GM18870 (cell line): ENCODE results near the gene PLA2G12B.
"Not testable (repeated sequence)": the region's sequence is repeated elsewhere in the genome, so short reads cannot be mapped to it uniquely, and the experiment has no call there.

Experiments used
- ATAC-seq: cut with Tn5 transposase; IDR thresholded peaks from one replicate; pipeline ENCODE4 v1.9.1; 2021; ENCODE audit warnings: moderate library complexity; ENCODE audit not compliant: unreplicated experiment

PLA2G12B gene, protein sequence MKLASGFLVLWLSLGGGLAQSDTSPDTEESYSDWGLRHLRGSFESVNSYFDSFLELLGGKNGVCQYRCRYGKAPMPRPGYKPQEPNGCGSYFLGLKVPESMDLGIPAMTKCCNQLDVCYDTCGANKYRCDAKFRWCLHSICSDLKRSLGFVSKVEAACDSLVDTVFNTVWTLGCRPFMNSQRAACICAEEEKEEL

DNA sequence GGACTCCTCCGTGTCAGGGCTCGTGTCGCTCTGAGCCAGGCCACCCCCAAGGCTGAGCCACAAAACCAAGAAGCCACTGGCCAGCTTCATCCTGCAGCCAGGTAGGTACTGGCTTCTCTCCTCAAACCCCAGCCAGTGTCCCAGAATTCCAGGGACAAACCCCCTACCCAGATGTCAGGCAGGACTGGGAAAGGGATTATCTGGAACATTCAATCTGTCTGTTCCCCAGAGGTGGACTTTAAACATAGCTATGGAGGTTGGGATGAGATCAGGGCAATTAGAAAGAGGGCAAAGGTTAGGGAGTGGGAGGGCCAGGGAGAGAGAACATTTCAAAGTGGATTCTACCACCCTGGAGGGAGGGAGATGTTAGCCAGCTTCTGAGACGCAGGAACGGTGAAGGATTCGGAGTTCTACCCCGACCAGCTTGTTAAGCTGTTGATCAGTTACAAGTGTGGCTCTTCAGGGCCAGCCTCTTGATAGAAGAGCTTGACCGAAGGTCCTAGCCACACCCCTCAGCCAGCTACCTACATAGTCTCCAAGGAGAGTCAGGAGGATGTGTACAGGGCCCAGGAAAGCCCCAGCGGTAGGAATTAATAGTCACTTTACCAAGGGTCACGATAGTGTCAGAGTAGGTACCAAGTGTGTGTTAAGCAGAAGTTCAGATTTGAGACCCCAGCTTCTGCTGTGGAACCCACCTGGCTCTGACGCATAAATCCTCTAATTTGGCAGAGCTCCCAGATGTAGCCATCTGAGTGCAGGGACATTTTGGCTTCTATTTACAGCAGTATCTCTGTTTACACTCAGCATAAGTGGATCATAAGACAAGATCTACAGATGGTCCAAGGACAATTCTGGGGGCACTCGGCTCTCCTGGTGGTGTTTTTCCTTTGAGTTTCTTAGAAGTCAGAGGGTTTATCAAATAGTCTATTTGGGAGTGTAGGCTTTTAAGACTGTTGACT, at the start of gene PLA2G12B:
Gene PLA2G12B (minus strand): TSS at position 211 of the 959 bp plus-strand sequence. CDS start 121 bp downstream, at position 90.
- ATAC-seq = no peak

DNA sequence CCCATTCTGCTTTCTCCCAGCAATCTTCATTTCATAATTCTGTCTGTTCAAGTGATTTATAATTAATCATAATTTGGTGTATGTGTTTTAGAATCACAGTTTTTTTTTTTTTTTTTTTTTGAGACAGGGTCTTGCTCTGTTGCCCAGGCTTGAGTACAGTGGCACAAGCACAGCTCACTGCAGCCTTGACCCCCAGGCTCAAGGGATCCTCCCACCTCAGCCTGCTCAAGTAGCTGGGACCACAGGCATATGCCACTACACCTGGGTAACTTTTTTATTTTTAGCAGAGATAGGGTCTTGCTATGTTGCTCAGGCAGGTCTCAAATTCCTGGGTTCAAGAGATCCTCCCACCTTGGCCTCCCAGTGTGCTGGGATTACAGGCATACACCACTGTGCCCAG, 49.2 kb upstream of the PLA2G12B start:
- no peak for ATAC-seq

DNA sequence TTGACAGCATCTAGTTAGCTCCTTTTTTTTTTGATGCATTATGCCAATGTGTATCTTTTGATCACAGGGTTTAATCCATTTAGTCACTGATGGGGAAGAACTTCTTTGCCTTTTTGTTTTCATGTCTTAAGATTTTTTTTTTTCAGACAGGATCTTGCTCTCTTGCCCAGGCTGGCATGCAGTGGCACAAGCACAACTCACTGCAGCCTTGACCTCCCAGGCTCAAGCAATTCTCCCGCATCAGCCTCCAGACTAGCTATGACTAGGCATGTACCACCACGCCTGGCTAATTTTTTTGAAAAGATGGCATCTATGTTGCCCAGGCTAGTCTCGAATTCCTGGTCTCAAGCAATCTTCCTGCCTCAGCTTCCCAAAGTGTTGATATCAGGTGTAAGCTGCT, 46.4 kb upstream of the PLA2G12B start:
- no peak for ATAC-seq

DNA sequence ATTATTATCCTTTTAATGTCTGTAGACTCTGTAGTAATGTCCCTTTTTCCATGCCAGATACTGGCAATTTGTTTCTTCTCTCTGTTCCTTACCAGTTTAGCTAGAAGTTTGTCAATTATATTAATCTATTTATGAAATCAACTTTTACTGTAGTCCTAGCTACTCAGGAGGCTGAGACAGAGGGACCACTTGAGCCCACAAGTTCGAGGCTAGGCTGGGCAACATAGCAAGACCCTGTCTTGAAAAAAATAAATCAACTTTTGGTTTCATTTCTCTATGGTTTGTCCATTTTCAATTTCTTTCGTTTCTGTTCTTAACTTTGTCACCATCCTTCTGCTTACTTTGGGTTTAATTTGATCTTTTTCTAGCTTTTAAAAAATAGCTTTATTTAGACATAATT, 42.5 kb upstream of the PLA2G12B start:
- no peak for ATAC-seq

DNA sequence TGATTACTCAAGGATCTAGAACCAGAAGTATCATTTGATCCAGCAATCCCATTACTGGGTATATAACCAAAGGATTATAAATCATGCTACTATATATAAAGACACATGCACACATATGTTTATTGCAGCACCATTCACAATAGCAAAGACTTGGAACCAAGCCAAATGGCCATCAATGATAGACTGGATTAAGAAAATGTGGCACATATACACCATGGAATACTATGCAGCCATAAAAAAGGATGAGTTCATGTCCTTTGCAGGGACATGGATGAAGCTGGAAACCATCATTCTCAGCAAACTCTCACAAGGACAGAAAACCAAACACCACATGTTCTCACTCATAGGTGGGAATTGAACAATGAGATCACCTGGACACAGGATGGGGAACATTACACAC, 40.9 kb upstream of the PLA2G12B start:
- ATAC-seq = not testable (repeated sequence)

DNA sequence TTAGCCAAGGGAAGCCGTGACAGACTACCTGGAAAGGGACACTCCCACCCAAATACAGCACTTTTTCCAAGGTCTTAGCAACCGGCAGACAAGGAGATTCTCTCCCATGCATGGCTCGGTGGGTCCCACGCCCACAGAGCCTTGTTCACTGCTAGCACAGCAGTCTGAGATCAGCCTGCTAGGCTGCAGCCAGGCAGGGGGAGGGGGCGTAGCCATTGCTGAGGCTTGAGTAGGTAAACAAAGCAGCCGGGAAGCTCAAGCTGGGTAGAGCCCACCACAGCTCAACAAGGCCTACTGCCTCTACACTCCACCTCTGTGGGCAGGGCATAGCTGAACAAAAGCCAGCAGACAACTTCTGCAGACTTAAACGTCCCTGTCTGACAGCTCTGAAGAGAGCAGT, 35.2 kb upstream of the PLA2G12B start:
- ATAC-seq = not testable (repeated sequence)

DNA sequence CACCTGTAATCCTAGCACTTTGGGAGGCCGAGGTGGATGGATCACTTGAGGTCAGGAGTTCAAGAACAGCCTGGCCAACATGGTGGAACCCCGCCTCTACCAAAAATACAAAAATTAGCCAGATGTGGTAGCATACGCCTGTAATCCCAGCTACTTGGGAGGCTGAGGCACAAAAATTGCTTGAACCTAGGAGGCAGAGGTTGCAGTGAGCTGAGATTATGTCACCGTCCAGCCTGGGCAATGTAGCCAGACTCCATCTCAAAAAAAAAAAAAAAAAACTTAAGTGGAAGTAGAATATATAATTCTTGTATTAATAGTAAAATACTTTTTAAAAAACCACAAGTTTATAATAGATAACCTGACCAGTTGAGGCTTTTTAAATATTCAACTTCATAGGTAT, 30.0 kb upstream of the PLA2G12B start:
- ATAC-seq = not testable (repeated sequence)

DNA sequence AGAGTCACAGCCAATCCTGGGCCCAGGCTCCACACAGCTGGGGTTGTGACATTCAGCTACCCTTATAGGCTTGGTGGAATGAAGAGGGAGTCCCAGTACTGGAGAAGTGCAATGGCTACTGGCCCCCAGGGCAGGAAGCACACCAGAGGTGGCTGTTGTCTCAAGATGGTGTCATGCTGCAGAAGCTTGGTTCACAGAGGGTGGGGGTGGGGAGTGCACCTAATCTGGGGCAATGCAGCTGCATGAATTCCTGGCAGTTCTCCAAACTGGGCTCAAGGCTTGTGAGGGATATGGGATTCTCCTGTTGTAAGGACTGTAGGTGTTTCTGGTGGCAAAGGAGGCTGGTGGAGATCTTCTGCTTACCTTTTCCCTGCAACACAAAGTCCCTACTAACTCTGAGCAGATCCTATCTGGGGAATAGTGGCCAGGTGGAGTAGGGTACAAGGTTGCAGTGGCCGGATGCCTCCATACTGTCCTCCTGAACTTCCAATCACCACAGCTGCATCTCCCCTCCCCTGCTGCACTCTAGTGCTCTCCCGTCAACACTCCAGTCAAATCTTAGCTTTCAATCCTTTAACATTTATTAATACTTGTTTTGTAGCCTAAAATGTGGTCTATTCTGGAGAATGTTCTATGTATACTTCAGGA, 27.4 kb upstream of the PLA2G12B start:
- ATAC-seq = no peak

DNA sequence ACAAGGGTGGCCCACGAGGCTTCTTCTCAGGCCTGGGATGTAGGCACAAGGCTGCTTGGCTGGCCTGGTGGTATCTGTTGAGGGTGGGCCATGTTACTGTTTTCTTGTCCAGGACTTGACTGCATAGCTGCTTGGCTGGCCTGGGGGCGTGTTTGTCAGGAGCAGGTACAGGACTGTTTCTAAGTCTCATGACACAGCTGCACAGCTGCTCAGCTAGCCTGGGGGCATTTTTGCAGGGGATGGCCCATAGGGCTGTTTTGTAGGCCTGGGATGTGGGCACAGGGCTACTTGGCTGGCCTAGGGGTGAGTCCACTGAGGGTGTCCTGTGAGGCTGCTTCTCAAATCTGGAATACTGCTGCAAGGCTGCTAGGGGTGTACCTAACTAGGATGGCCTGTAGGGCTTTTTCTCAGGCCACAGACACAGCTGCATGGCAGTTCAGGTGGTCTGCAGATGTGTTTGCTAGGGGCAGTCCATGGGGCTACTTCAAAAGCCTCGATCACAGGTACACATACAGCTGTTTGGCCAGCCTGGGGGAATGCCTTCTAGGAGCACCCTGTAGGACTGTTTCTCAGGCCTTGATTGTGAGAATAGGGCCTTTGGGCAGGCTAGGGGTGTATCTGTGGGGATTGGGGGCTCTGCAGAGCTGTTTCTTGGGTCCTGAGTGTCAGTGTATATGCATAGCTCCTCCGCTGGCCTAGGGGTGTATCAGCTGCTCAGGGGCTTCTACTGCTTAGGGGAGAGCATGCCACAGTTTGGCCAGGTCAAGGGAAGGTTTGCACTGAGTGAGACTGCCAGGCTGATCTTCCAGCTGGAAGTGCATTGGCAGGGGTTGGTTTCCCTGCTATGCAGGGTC, 26.6 kb upstream of the PLA2G12B start:
- ATAC-seq = no peak

DNA sequence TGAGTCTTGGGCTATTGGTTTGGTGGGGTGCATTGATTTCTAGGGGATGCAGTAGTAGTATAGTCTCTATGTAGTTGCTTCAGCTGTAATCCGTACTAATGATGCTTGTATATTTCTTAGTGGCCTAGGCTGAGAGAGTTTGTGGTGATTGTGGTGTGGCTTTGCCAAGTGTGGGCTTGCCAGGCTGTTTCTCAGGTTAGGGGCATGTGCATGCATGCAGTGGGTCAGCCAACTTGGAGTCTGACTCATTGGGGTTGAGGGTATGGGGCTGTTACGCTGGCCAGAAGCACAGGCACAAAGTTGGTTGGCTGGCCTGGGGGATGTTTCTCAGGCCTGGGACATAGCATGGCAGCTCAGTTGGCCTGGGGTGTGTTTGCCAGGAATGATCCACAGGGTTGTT, 25.7 kb upstream of the PLA2G12B start:
- ATAC-seq = no peak

DNA sequence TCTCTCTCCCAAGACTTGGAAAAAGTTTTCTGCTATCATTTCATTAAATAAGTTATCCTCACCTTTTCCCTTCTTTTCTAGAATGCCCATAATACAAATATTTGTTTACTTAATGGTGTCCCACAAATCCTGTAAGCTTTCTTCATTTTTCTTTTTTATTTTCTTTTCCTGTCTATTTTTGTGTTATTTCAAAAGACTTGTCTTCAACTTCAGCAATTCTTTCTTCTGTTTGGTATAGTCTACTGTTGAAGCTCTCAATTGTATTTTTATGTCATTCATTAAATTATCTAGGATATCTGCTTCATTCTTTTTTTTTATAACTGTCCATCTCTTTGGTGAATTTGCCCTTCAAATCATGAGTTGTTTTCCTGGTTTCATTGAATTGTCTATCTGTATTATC, 25.1 kb upstream of the PLA2G12B start:
- ATAC-seq = no peak

DNA sequence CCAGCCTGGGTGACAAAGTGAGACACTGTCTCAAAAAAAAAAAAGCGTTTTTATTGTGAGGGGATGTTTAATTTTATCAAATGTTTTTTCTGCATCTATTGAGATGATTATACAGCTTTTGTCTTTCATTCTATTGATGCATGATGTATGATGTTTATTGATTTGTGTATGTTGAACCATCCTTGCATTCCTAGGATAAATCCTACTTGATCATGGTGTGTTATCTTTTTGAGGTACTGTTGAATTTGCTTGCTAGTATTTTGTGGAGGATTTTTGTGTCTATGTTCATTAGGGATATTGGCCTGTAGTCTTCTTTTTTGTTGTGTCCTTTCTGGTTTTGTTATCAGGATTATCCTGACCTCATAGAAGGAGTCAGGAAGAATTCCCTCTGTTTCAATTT, 22.3 kb upstream of the PLA2G12B start:
- ATAC-seq = no peak

DNA sequence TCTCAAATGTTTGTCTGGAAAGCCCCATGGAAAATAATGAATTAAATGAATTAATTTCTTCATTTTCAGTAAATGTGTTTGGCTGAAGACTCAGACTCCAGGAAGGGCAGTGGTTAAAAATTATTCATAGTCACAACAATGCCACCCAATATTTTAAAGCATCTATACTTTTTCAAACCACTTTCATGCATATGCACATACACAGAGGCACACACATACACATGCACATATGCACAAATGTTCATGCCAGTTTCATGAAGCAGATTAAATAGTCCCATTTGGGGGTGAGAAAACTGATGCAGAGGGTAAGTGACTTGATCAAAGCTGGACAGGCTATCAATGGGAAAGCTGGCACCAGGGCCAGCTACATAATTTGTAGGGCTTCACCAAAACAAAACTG, 1.4 kb upstream of the PLA2G12B start:
- ATAC-seq = no peak

DNA sequence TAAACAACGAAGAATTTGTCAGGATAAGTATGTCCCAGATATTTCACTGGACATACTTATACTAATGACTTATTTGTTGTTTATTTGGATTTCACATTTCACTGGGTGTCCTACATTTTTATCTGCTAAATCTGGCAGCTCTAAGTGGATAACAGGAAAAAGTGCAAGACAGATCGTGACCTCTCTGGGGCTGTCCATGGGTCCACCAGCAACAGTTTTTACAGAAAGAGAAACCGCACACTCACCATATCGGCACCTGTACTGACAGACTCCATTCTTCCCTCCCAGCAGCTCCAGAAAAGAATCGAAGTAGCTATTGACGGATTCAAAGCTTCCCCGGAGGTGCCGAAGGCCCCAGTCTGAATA, 393 bp downstream of the PLA2G12B start:
- ATAC-seq = no peak

DNA sequence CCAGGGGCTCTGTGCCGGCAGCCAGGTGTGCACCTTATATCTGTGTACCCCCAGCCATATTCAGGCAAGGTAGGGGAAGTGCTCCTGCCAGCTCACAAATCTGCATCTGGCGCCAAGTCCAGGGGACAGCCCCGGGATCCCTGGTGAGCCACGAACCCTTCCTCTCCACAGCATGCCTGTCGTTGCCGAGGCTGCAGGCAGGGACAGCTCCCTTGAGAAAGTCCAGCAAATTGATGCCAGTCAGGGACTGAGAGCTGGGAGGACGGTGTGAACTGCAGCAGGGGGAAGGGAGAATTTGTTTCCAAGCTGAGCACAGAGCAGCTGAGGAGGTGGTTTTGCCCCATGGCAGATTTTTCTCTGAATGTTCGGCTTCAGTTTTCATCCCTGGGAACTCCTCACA, 919 bp downstream of the PLA2G12B start:
- no peak for ATAC-seq

DNA sequence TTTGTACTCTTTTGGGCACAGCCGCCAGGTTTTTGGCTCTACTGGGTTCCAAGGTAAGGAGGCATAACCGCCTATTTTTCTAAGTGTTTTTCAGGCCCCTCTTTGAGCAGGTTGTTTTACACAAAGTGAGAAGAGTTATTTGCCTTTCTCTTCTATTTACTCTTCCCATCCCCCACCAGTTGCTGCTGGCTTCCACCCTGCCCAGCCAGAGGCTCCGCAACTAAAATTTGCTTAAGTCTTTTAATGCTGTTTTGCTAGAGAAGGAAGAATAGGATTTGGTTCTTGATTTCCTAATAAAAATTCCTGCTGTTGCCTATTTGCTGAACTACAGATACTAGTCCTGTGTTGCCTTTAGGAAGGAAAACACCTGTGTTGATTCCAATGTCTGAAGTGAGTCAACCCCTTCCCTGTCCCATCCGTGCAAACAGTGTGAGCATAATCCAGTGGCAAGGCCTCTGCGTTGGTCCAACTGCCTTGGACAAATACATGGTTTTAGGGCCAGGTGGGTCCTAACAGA, 1.9 kb downstream of the PLA2G12B start:
- no peak for ATAC-seq

DNA sequence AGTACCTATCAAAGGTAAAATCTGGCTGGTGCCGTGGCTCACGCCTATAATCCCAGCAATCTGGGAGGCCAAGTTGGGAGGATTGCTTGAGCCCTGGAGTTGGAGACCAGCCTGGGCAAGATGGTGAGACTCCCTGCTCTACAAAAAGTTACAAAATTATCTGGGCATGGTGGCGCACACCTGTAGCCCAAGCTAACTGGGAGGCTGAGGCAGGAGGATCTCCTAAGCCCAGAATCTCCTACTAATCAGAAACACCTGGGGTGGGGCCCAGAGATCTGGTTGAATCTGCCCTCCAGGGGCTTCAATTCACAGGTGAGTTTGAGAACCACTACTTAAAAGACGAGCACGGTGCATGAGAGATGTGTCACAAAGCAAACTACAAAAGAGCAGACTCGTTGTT, 2.4 kb downstream of the PLA2G12B start:
- ATAC-seq = no peak

DNA sequence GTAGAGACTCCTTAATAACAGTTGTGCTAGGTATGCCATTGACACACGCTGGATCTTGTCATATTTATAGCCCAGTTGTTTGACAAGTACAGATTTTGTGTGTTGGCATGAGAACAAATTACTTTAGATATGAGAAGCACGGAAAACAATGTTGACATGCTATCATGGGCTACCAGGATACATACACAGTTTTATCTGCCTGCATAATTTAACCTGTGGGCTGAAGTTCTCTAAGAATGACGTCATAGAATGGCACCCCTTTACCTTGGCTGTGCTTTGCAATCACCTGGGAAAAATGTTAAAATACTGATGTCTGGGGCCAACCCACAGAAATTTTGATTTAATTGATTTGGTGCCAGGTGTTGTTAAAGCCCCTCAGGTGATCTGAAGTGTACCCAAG, 2.8 kb downstream of the PLA2G12B start:
- no peak for ATAC-seq

DNA sequence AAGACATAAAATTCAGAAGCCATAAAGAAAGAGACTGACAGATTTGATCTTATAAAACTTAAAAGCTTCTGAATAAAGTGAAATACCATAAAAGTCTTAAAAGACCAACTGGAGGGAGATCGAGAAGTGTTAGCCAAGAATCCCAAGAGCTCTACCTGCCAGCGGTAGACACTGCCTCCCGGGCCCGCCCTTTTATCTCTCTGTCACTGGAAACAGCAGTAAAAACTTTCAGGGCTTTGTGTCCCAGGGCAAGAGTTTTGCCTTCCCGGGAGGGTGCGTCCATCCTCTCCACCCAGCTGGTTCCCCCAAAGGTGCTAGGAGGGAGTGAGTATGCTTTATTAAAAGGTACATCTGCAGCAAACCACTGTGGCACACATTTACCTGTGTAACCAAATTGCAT, 5.8 kb downstream of the PLA2G12B start:
- ATAC-seq = no peak

DNA sequence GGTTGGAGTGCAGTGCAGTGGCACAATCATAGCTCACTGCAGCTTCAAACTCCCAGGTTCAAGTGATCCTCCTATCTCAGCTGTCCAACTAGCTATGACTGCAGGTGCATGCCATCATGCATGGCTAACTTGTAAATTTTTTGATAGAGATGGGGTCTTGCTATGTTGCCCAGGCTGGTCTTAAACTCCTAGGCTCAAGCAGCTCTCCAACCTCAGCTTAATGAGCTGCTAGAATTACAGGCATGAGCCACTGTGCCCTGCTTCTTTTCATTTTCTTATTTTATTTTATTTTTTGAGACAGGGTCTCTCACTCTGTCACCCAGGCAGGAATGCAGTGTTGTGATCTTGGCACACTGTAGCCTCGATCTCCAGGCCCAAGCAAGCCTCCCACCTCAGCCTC, 7.6 kb downstream of the PLA2G12B start:
- ATAC-seq = no peak
